ENCODE data around the gene KIAA1549. TPM values are rescaled to one million over a fixed set of nuclear protein-coding genes. Genes with fewer than 3 reads are reported as not detected.

Gene KIAA1549
- total RNA-seq, 3 donors from 2014 or later, result 2.0 to 4.2 (median 2.1) TPM

GRCh38 chr7:138992052-138992531 is 10.9 kb upstream of the KIAA1549 start:
- DNase-seq (no peak), ATAC-seq (no peak)
- Histone ChIP-seq H3K4me3 (no peak overlapping the region), H3K36me3 (ENCODE audit: low read depth) (no peaks in the 10 kb centered on the region), H3K4me1 (ENCODE audit: low read depth) (no peaks in the 10 kb centered on the region), H3K9me3 (peaks cover 7% of the 10 kb centered on the region)
- intact Hi-C loops (cut with DNase I, micrococcal nuclease), result no loop called here
- no peak for TF ChIP-seq CTCF (IDR thresholded peaks at IDR 0.05)

- intact Hi-C loops (cut with DNase I, micrococcal nuclease), result no loop called here
- Histone ChIP-seq H3K4me1 (ENCODE audit: low read depth) (no peaks in the 10 kb centered on the region), H3K36me3 (ENCODE audit: low read depth) (no peaks in the 10 kb centered on the region), H3K9me3 (peaks cover 7% of the 10 kb centered on the region), H3K4me3 (no peak overlapping the region)
- DNase-seq (no peak), ATAC-seq (no peak)
- no peak for TF ChIP-seq CTCF (IDR thresholded peaks at IDR 0.05)
These were observed 6.5 kb upstream of the KIAA1549 start for GRCh38 chr7:138987686-138988085.

DNA sequence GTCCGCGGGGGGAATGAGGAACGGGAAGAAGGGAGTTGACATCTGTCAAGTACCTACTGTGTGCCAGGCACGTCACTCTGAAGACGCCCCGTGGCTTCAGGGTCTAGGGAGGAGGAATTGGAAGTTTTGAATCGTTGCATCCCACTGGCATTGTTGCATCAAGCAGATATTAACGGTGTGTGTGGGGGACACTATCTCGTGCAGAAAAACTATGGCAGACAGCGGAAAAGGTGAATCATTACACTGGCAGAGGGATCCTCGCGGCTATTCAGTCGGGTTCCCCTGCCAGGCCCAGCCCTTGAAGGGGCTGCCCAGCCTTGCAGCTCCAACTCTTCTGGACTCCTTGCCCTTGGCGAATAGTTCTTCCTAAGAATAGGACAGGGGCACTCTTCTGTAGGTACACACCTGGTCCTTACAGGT is 1.0 kb upstream of the KIAA1549 start:
- ATAC-seq, result no peak
- no peaks in the 10 kb centered on the region for H3K36me3 ChIP-seq (ENCODE audit: low read depth)
- DNase-seq, result no peak
- intact Hi-C loops (cut with DNase I, micrococcal nuclease), result no loop called here
- no peak for TF ChIP-seq CTCF (IDR thresholded peaks at IDR 0.05)
- peaks cover 4% of the 10 kb centered on the region for H3K4me1 ChIP-seq (ENCODE audit: low read depth)
- H3K4me3 ChIP-seq, result no peak overlapping the region
- H3K9me3 ChIP-seq, result no peaks in the 10 kb centered on the region

DNA sequence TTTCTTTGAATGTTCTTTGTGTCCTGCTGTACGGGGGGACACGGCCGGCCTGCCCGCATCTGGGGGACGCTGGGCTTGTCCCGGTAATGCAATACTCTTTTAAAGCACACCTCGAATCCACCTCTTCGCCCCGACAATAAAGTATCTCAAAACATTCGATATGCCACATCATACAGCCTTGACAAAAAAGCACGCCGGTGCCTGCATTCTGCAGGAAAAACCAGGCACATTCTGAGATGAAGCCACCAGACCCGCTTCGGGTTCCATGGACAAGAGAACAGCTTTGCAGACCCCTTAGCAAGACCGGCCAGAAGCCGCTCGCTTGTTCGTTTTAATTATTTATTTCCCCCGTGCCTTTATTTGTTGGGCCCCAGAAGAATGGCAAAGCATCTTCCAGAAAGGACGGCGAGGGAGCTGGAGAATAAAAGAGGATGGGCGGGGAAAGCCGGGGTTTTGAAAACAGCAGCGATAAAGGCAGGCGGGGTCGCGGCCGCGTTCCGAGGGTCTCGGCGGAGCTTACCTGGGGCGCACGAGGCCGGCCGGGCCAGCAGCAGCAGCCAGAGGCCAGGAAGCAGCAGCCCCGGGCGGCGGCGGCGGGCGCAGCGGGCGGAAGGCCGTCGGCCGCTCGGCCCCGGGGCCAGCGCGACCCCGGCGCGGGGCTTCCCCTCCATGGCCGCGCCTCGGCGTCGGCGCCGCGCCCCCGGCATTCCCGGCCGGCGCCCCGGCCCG is 462 bp downstream of the KIAA1549 start:
- peaks cover 4% of the 10 kb centered on the region for H3K4me1 ChIP-seq (ENCODE audit: low read depth)
- DNase-seq, result peak in 1 of 3 donors; percentile 19
- ATAC-seq, result peak; percentile 45
- peak overlapping the region; percentile 29 for H3K4me3 ChIP-seq
- H3K36me3 ChIP-seq (ENCODE audit: low read depth), result no peaks in the 10 kb centered on the region
- intact Hi-C loops (cut with DNase I, micrococcal nuclease), result no loop called here
- no peak for TF ChIP-seq CTCF (IDR thresholded peaks at IDR 0.05)
- H3K9me3 ChIP-seq, result no peaks in the 10 kb centered on the region

DNA sequence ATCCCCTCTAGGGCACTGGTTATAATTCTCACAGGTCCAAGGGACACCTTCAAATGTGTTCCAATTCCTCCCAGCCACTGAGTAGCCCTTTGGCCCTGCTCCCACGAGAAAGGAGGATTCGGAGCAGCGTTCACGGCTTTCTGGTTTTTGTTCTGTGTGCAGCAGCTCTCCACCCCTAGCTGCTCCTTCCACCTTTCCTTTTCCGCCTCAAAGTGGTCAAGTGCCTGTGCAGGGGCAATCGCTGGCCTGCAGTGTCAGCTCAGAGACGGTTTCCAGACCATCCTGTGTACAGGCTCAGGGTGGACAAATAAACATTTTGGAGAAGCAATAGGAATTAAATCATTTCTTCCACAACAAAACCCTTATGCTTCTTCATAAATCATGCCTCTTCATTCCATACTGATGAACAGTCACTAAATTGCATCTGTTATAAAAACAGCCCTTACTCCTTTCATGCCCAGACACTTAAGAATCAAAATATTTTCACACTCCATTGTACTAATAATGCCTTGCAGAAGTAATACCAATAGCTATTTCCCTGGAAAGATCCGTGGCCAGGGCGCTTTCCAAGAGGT is 1.1 kb downstream of the KIAA1549 start:
- no peaks in the 10 kb centered on the region for H3K9me3 ChIP-seq
- DNase-seq (no peak), ATAC-seq (no peak)
- intact Hi-C loops (cut with DNase I, micrococcal nuclease), result no loop called here
- H3K4me3 ChIP-seq, result no peak overlapping the region
- H3K4me1 ChIP-seq (ENCODE audit: low read depth), result peaks cover 4% of the 10 kb centered on the region
- TF ChIP-seq CTCF (IDR thresholded peaks at IDR 0.05), result no peak
- no peaks in the 10 kb centered on the region for H3K36me3 ChIP-seq (ENCODE audit: low read depth)

All from mucosa of descending colon (tissue), 3 donors.